GM12878 (cell line): Measurements from ENCODE around the gene MXD4.

Experiments
- CBFB ChIP-seq: IDR thresholded peaks from 2 replicates; pipeline ENCODE4 v1.6.1; 2016; ENCODE audit warnings: antibody characterized with exemption, low read depth
- CBX3 ChIP-seq: fragments of 200-600 bp; sonication (generic); IDR thresholded peaks from 2 replicates; pipeline ENCODE4 v1.6.1; 2016; ENCODE audit warnings: low read depth, borderline replicate concordance
- ETV6 ChIP-seq, 2 experiments: fragments of 450-650 bp in 1 of 2; IDR thresholded peaks in 1 of 2; conservative IDR thresholded peaks in 1 of 2; 2 replicates each; pipeline ENCODE4 v1.6.1; 2014; ENCODE audit warnings: antibody characterized with exemption in 1 of 2, borderline replicate concordance in 1 of 2, low read depth in 1 of 2, mild to moderate bottlenecking in 1 of 2, moderate library complexity in 1 of 2
- EZH2 ChIP-seq: IDR thresholded peaks from 2 replicates; pipeline ENCODE4 v1.6.1; 2012; ENCODE audit warnings: low read depth, mild to moderate bottlenecking, control low read depth, inconsistent platforms, low read length, borderline replicate concordance; ENCODE audit not compliant: control insufficient read depth
- HCFC1 ChIP-seq: fragments of 150-350 bp; IDR thresholded peaks from 2 replicates; pipeline ENCODE4 v1.6.1; 2014; ENCODE audit warnings: low read length
- MYC ChIP-seq: IDR thresholded peaks from 2 replicates; pipeline ENCODE4 v1.6.1; 2011; ENCODE audit warnings: mild to moderate bottlenecking, low read length, moderate library complexity, inconsistent platforms; ENCODE audit not compliant: insufficient read depth, insufficient replicate concordance, insufficient read length, severe bottlenecking
- RFX5 ChIP-seq: IDR thresholded peaks from 2 replicates; pipeline ENCODE4 v1.6.1; 2011; ENCODE audit warnings: low read depth, low read length, improper control_type of control experiment
- RUNX3 ChIP-seq: IDR thresholded peaks from 2 replicates; pipeline ENCODE4 v1.6.1; 2012; ENCODE audit warnings: low read length, inconsistent platforms
- YY1 ChIP-seq: IDR thresholded peaks from 2 replicates; pipeline ENCODE4 v1.6.1; 2011; ENCODE audit warnings: low read depth, mild to moderate bottlenecking, low read length
- TF ChIP-seq, protein P1 (sequence below): IDR thresholded peaks from 2 replicates; pipeline ENCODE4 v1.6.1; 2012; ENCODE audit warnings: mild to moderate bottlenecking, low read depth, low read length
- TF ChIP-seq, protein P2 (sequence below), 3 experiments: IDR thresholded peaks in 2 of 3; conservative IDR thresholded peaks in 1 of 3; 2 replicates each; pipeline ENCODE4 v1.5.1; 2011; ENCODE audit warnings: low read depth in 3 of 3, low read length in 3 of 3, mild to moderate bottlenecking in 3 of 3, control low read depth in 2 of 3, moderate library complexity in 2 of 3, inconsistent platforms in 1 of 3, mixed read lengths in 1 of 3; ENCODE audit not compliant: control insufficient read depth in 2 of 3, insufficient read depth in 1 of 3; ENCODE audit errors: extremely low read depth in 1 of 3

DNA sequence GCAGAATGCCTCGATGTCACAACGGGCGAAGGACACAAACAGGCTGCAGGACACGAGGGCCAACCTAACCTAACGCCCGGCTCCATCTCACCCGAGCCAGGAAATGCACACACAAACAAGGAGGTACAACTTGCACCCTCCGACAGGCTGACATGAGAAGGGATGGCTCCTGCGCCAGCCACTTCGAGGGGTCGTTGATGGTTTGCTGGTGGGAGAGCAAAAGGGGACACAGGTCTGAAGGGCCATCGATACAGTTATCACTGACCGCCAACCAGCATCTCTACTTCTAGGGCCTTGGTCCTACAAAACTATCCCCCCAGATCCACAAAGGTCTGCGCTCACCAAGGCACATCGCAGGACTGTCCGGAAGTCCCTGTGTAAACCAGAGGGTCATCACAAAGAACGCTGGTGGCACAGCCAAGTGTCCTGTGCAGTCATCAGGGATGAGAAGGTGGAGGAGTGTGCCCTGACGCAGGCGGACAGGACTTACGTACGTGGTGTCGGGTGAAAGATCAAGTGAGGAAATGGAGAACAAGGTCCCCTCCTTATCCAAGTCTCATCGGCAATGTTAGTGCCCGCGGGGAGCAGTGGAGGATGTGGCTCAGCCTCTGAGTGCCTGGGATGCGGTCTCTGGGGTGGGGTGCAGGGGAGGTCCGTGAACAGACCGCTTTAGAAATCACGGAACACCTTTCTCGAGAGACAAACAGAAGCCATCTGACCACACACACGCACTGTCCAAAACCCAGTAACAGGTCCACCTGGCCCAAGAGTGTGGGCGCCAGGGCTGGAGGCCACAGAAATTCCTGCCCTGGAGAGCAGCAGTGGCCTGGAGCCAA, 7.0 kb downstream of the MXD4 start:
- TF ChIP-seq CBFB (no peak), MYC (no peak), RFX5 (no peak), RUNX3 (no peak), EZH2 (no peak), CBX3 (no peak), ETV6 (conservative IDR thresholded peaks at IDR 0.05 in 1 of 2, IDR thresholded peaks at IDR 0.05 in 1 of 2; ENCODE audit: borderline replicate concordance in 1 of 2, low read depth in 1 of 2) (no peak), HCFC1 (no peak), YY1 (no peak)
- TF ChIP-seq, protein P1, sequence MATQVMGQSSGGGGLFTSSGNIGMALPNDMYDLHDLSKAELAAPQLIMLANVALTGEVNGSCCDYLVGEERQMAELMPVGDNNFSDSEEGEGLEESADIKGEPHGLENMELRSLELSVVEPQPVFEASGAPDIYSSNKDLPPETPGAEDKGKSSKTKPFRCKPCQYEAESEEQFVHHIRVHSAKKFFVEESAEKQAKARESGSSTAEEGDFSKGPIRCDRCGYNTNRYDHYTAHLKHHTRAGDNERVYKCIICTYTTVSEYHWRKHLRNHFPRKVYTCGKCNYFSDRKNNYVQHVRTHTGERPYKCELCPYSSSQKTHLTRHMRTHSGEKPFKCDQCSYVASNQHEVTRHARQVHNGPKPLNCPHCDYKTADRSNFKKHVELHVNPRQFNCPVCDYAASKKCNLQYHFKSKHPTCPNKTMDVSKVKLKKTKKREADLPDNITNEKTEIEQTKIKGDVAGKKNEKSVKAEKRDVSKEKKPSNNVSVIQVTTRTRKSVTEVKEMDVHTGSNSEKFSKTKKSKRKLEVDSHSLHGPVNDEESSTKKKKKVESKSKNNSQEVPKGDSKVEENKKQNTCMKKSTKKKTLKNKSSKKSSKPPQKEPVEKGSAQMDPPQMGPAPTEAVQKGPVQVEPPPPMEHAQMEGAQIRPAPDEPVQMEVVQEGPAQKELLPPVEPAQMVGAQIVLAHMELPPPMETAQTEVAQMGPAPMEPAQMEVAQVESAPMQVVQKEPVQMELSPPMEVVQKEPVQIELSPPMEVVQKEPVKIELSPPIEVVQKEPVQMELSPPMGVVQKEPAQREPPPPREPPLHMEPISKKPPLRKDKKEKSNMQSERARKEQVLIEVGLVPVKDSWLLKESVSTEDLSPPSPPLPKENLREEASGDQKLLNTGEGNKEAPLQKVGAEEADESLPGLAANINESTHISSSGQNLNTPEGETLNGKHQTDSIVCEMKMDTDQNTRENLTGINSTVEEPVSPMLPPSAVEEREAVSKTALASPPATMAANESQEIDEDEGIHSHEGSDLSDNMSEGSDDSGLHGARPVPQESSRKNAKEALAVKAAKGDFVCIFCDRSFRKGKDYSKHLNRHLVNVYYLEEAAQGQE: no peak
- TF ChIP-seq, protein P2, sequence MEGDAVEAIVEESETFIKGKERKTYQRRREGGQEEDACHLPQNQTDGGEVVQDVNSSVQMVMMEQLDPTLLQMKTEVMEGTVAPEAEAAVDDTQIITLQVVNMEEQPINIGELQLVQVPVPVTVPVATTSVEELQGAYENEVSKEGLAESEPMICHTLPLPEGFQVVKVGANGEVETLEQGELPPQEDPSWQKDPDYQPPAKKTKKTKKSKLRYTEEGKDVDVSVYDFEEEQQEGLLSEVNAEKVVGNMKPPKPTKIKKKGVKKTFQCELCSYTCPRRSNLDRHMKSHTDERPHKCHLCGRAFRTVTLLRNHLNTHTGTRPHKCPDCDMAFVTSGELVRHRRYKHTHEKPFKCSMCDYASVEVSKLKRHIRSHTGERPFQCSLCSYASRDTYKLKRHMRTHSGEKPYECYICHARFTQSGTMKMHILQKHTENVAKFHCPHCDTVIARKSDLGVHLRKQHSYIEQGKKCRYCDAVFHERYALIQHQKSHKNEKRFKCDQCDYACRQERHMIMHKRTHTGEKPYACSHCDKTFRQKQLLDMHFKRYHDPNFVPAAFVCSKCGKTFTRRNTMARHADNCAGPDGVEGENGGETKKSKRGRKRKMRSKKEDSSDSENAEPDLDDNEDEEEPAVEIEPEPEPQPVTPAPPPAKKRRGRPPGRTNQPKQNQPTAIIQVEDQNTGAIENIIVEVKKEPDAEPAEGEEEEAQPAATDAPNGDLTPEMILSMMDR (IDR thresholded peaks at IDR 0.05 in 2 of 3, conservative IDR thresholded peaks at IDR 0.05 in 1 of 3; ENCODE audit: control insufficient read depth in 2 of 3, extremely low read depth in 1 of 3, insufficient read depth in 1 of 3, low read depth in 3 of 3, low read length in 3 of 3): no peak
